IMR-90 (cell line): Measurements from ENCODE around the gene PPARG. TPM values are rescaled to one million over a fixed set of nuclear protein-coding genes. Genes with fewer than 3 reads are reported as not detected.
A peak's percentile ranks its signal among the peaks of the same experiment; 100 is the strongest.

ENCODE experiments used
- ATAC-seq: fragments of 200-7000 bp; cut with Tn5 transposase; 2 replicates; pipeline ENCODE4 v1.9.1; 2020; ENCODE audit warnings: low read depth, mild to moderate bottlenecking, moderate library complexity
- BruUV-seq: library from RNA; stranded (reverse); fragments of 400-500 nt; replicated peaks from 2 replicates; lab custom pipeline; 2021; lab: Mats Ljungman, UMichigan
- CTCF ChIA-PET: fragments of 300-600 bp; formaldehyde crosslinking; extraction: SDS; loops from one replicate; lab custom pipeline; 2021; ENCODE audit warnings: antibody characterized with exemption; lab: Yijun Ruan, JAX
- POLR2A ChIA-PET: fragments of 300-600 bp; sonication (Branson Sonifier 250); formaldehyde crosslinking; loops from one replicate; lab custom pipeline; 2022; ENCODE audit warnings: antibody characterized with exemption; ENCODE audit not compliant: unreplicated experiment; lab: Charles Lee
- DNase-seq: peaks from one replicate; pipeline ENCODE4 v3.0.0; 2013
- H2AFZ ChIP-seq: replicated peaks from 2 replicates; pipeline ENCODE3; 2013; ENCODE audit warnings: low read length, mild to moderate bottlenecking; ENCODE audit not compliant: poor library complexity
- H2AK5ac ChIP-seq: 2 replicates; pipeline ENCODE4 v1.6.1; 2013; ENCODE audit warnings: low read depth, low read length, inconsistent platforms
- H2AK9ac ChIP-seq: replicated peaks from 2 replicates; pipeline ENCODE3; 2013; ENCODE audit warnings: mild to moderate bottlenecking, low read depth, low read length, moderate library complexity; ENCODE audit not compliant: poor library complexity
- H2BK120ac ChIP-seq: 2 replicates; pipeline ENCODE4 v1.6.1; 2013; ENCODE audit warnings: low read depth, low read length, inconsistent platforms
- H2BK15ac ChIP-seq: 3 replicates; pipeline ENCODE4 v1.6.1; 2013; ENCODE audit warnings: low read depth, low read length, inconsistent platforms
- H2BK20ac ChIP-seq: 2 replicates; pipeline ENCODE4 v1.6.1; 2013; ENCODE audit warnings: low read depth, mild to moderate bottlenecking, inconsistent platforms, low read length, moderate library complexity
- H2BK5ac ChIP-seq: 2 replicates; pipeline ENCODE4 v1.6.1; 2013; ENCODE audit warnings: mild to moderate bottlenecking, low read depth, low read length, inconsistent platforms; ENCODE audit not compliant: poor library complexity, severe bottlenecking
- H3K14ac ChIP-seq: replicated peaks from 2 replicates; pipeline ENCODE4 v1.6.1; 2013; ENCODE audit warnings: low read depth, low read length, inconsistent platforms
- H3K18ac ChIP-seq: 2 replicates; pipeline ENCODE4 v1.6.1; 2013; ENCODE audit warnings: low read depth, low read length, control low read depth
- H3K23ac ChIP-seq: 2 replicates; pipeline ENCODE4 v1.6.1; 2013; ENCODE audit warnings: low read depth, low read length, inconsistent platforms
- H3K27ac ChIP-seq: 2 replicates; pipeline ENCODE4 v1.5.1; 2013; ENCODE audit warnings: mild to moderate bottlenecking, control low read depth, low read length; ENCODE audit not compliant: insufficient read depth
- H3K27me3 ChIP-seq: 2 replicates; pipeline ENCODE4 v1.6.1; 2013; ENCODE audit warnings: low read length; ENCODE audit not compliant: control insufficient read depth, insufficient read depth
- H3K36me3 ChIP-seq: 2 replicates; pipeline ENCODE4 v1.6.1; 2013; ENCODE audit warnings: low read length, mixed read lengths; ENCODE audit not compliant: control insufficient read depth, insufficient read depth
- H3K4ac ChIP-seq: 2 replicates; pipeline ENCODE4 v1.6.1; 2013; ENCODE audit warnings: low read depth, low read length, inconsistent platforms
- H3K4me1 ChIP-seq: 2 replicates; pipeline ENCODE4 v1.6.1; 2013; ENCODE audit warnings: low read length, mixed read lengths; ENCODE audit not compliant: control insufficient read depth, insufficient read depth
- H3K4me2 ChIP-seq: 2 replicates; pipeline ENCODE4 v1.6.1; 2013; ENCODE audit warnings: low read depth, mild to moderate bottlenecking, control low read depth, low read length, moderate library complexity
- H3K4me3 ChIP-seq: 2 replicates; pipeline ENCODE4 v1.5.1; 2013; ENCODE audit warnings: low read depth, mild to moderate bottlenecking, control low read depth, low read length, moderate library complexity; ENCODE audit not compliant: insufficient read depth
- H3K56ac ChIP-seq: 2 replicates; pipeline ENCODE4 v1.6.1; 2013; ENCODE audit warnings: low read length, inconsistent platforms; ENCODE audit not compliant: insufficient read depth; ENCODE audit errors: extremely low read depth
- H3K79me1 ChIP-seq, 2 experiments: 2 replicates each; pipeline ENCODE4 v1.6.1; 2013; ENCODE audit warnings: low read length in 2 of 2, inconsistent platforms in 1 of 2, low read depth in 1 of 2
- H3K9ac ChIP-seq: 2 replicates; pipeline ENCODE4 v1.6.1; 2013; ENCODE audit warnings: low read depth, low read length, control low read depth
- H3K9me1 ChIP-seq: 2 replicates; pipeline ENCODE4 v1.6.1; 2013; ENCODE audit warnings: low read length, inconsistent platforms; ENCODE audit not compliant: insufficient read depth
- H3K9me3 ChIP-seq: 2 replicates; pipeline ENCODE4 v1.6.1; 2013; ENCODE audit warnings: low read length; ENCODE audit not compliant: control insufficient read depth, insufficient read depth
- H4K20me1 ChIP-seq: 2 replicates; pipeline ENCODE4 v1.6.1; 2013; ENCODE audit warnings: low read length, inconsistent platforms; ENCODE audit not compliant: insufficient read depth
- H4K5ac ChIP-seq: 2 replicates; pipeline ENCODE4 v1.6.1; 2013; ENCODE audit warnings: mild to moderate bottlenecking, low read depth, low read length, control low read depth
- H4K8ac ChIP-seq, 2 experiments: 2 replicates each; pipeline ENCODE4 v1.6.1; 2013; ENCODE audit warnings: low read depth in 2 of 2, low read length in 2 of 2, control low read depth in 1 of 2, inconsistent platforms in 1 of 2
- H4K91ac ChIP-seq: 2 replicates; pipeline ENCODE4 v1.6.1; 2013; ENCODE audit warnings: low read depth, low read length, inconsistent platforms; ENCODE audit not compliant: insufficient read depth
- BHLHE40 ChIP-seq: fragments of 150-350 bp; IDR thresholded peaks from 2 replicates; pipeline ENCODE4 v1.6.1; 2016; ENCODE audit warnings: mild to moderate bottlenecking, low read depth, low read length
- CEBPB ChIP-seq: IDR thresholded peaks from 2 replicates; pipeline ENCODE4 v1.6.1; 2012; ENCODE audit warnings: low read depth, low read length, improper control_type of control experiment
- CHD1 ChIP-seq: IDR thresholded peaks from 2 replicates; pipeline ENCODE4 v1.6.1; 2012; ENCODE audit warnings: low read depth, low read length, improper control_type of control experiment
- CTCF ChIP-seq: conservative IDR thresholded peaks from 2 replicates; pipeline ENCODE4 v1.5.1; 2012; ENCODE audit warnings: mild to moderate bottlenecking, low read depth, low read length, improper control_type of control experiment
- ELK1 ChIP-seq: fragments of 150-350 bp; IDR thresholded peaks from 2 replicates; pipeline ENCODE4 v1.6.1; 2016; ENCODE audit warnings: low read depth, mild to moderate bottlenecking, low read length, moderate library complexity, borderline replicate concordance
- FOS ChIP-seq: fragments of 150-350 bp; IDR thresholded peaks from 2 replicates; pipeline ENCODE4 v1.6.1; 2016; ENCODE audit warnings: low read depth, low read length
- MAFK ChIP-seq: IDR thresholded peaks from 2 replicates; pipeline ENCODE4 v1.6.1; 2012; ENCODE audit warnings: low read depth, low read length, improper control_type of control experiment
- MAZ ChIP-seq: IDR thresholded peaks from 2 replicates; pipeline ENCODE4 v1.6.1; 2012; ENCODE audit warnings: low read depth, mild to moderate bottlenecking, low read length, improper control_type of control experiment, moderate library complexity, borderline replicate concordance
- NFE2L2 ChIP-seq: fragments of 150-350 bp; IDR thresholded peaks from 2 replicates; pipeline ENCODE4 v1.6.1; 2016; ENCODE audit warnings: low read depth, mild to moderate bottlenecking, low read length
- POLR2A ChIP-seq: IDR thresholded peaks from 2 replicates; pipeline ENCODE4 v1.6.1; 2012; ENCODE audit warnings: mild to moderate bottlenecking, low read depth, low read length
- RCOR1 ChIP-seq: IDR thresholded peaks from 2 replicates; pipeline ENCODE4 v1.6.1; 2012; ENCODE audit warnings: mild to moderate bottlenecking, low read length, improper control_type of control experiment; ENCODE audit not compliant: insufficient replicate concordance
- RFX5 ChIP-seq: IDR thresholded peaks from 2 replicates; pipeline ENCODE4 v1.8.0; 2012; ENCODE audit warnings: low read depth, mild to moderate bottlenecking, low read length, moderate library complexity
- SMC3 ChIP-seq: fragments of 150-350 bp; IDR thresholded peaks from 2 replicates; pipeline ENCODE4 v1.6.1; 2016; ENCODE audit warnings: low read depth, mild to moderate bottlenecking, antibody characterized with exemption, low read length, moderate library complexity
- WGBS, 2 experiments: methylation state at CpG; one replicate each; pipeline versions ENCODE4 v1.1.5 to v1.1.7; 2013; ENCODE audit warnings: missing lambda C conversion rate in 2 of 2; ENCODE audit not compliant: insufficient read length in 1 of 2; ENCODE audit errors: extremely low coverage in 2 of 2; 5-methylcytosine and 5-hydroxymethylcytosine counted together
- dilution Hi-C: fragments of 300-500 bp; cut with HindIII; formaldehyde crosslinking; loops from one replicate; pipeline ENCODE4 v1.14.3; 2018; ENCODE audit warnings: low sequenced_read_pairs; ENCODE audit not compliant: unreplicated experiment
- in situ Hi-C: fragments of 300-500 bp; cut with MboI; formaldehyde crosslinking; loops from 3 replicates; pipeline ENCODE4 v1.14.3; 2019; ENCODE audit warnings: low sequenced_read_pairs, inconsistent platforms, mixed read lengths
- intact Hi-C: fragments of 100-400 bp; cut with micrococcal nuclease; formaldehyde crosslinking; loops from 2 replicates; pipeline ENCODE4 v1.10.0; 2022
- polyA plus RNA-seq, 3 experiments: library from polyadenylated mRNA; depleted of rRNA; stranded (reverse); fragments of >200 nt; gene quantifications; 2 replicates each; pipeline ENCODE4 v1.2.3, GENCODE V29; 2012; ENCODE audit warnings: low replicate concordance in 1 of 3
- total RNA-seq: library from RNA; depleted of rRNA; stranded (reverse); fragments of >200 nt; gene quantifications from 2 replicates; pipeline ENCODE4 v1.2.3, GENCODE V29; 2012

The PPARG gene
- total and polyA plus RNA-seq, 2 of the 4 experiments (the other 2 are of a cell fraction) = 11.2 to 23.8 TPM

GRCh38 chr3:12395349-12396012 lies 106.6 kb downstream of the PPARG start:
- H3K9me1 ChIP-seq = no peaks in the 10 kb centered on the region
- no peak overlapping the region for H2AFZ ChIP-seq
- no peaks in the 10 kb centered on the region for H3K9me3 ChIP-seq
- ChIA-PET CTCF (no interaction called here), POLR2A (no interaction called here)
- H3K27ac ChIP-seq = no peak overlapping the region
- no CpG with 5 or more reads among the region's 5 CpGs for WGBS, 2 experiments
- H3K4ac ChIP-seq = no peak overlapping the region
- intact Hi-C loops (no loop called here), dilution Hi-C loops (no loop called here), in situ Hi-C loops (no loop called here)
- no peak overlapping the region for H3K9ac ChIP-seq
- no peak overlapping the region for H3K4me3 ChIP-seq
- H3K4me2 ChIP-seq = peak overlapping the region; percentile 46; the same call in 1 of the 2 replicates
- H3K79me1 ChIP-seq = no peaks in the 10 kb centered on the region
- H3K18ac ChIP-seq = 0 out of 2 replicates have a peak overlapping the region, but pooled peaks have one; percentile 7
- no peak overlapping the region for H2AK5ac ChIP-seq
- DNase-seq (peak; percentile 21), ATAC-seq (peak; percentile 68)
- BruUV-seq = no TSS peak
- no peaks in the 10 kb centered on the region for H3K27me3 ChIP-seq
- no peak overlapping the region for H3K56ac ChIP-seq
- H2BK15ac ChIP-seq = no peak overlapping the region
- TF ChIP-seq BHLHE40 (no peak), NFE2L2 (no peak), MAZ (no peak), ELK1 (no peak), RCOR1 (no peak), FOS (no peak), CTCF (no peak), CHD1 (no peak), SMC3 (no peak), MAFK (no peak), CEBPB (no peak), RFX5 (no peak), POLR2A (no peak)
- no peaks in the 10 kb centered on the region for H3K36me3 ChIP-seq
- H4K5ac ChIP-seq = no peak overlapping the region
- H2AK9ac ChIP-seq = no peak overlapping the region
- H4K91ac ChIP-seq = no peak overlapping the region
- no peak overlapping the region for H2BK20ac ChIP-seq
- H3K14ac ChIP-seq = no peak overlapping the region; the same call in 1 of the 2 replicates
- no peak overlapping the region for H3K23ac ChIP-seq
- no peak overlapping the region for H4K8ac ChIP-seq
- H2BK5ac ChIP-seq = no peak overlapping the region
- peaks cover 3% of the 10 kb centered on the region for H3K4me1 ChIP-seq
- H2BK120ac ChIP-seq = no peak overlapping the region
- H4K20me1 ChIP-seq = no peaks in the 10 kb centered on the region
